Transverse colon (tissue), 4 donors: ENCODE data around the gene NRP1. TPM values are rescaled to one million over a fixed set of nuclear protein-coding genes. Genes with fewer than 3 reads are reported as not detected.

Source experiments
- DNase-seq: peaks from one replicate; pipeline ENCODE4 v3.0.0-alpha.2; 2019
- H3K27ac ChIP-seq, 4 donors: fragments of 200-600 bp; sonication (generic); 2 replicates each; pipeline ENCODE4 v1.5.1; 2016 to 2018; ENCODE audit warnings: inconsistent platforms in 4 of 4
- H3K27me3 ChIP-seq: fragments of 200-600 bp; sonication (generic); 2 replicates; pipeline ENCODE4 v1.5.1; 2017; ENCODE audit warnings: inconsistent platforms
- H3K36me3 ChIP-seq, 4 donors: fragments of 200-600 bp; sonication (generic); 2 replicates each; pipeline ENCODE4 v1.5.1; 2017 to 2019; ENCODE audit warnings: inconsistent platforms in 4 of 4
- H3K4me1 ChIP-seq, 4 donors: fragments of 200-600 bp; sonication (generic); 2 replicates each; pipeline ENCODE4 v1.5.1; 2017 to 2020; ENCODE audit warnings: inconsistent platforms in 4 of 4
- H3K4me3 ChIP-seq, 4 donors: fragments of 200-600 bp; sonication (generic); 1 replicate in 1 of 4; 2 replicates in 3 of 4; pipeline versions ENCODE4 v1.5.1 to v1.6.1; 2017 to 2019; ENCODE audit warnings: inconsistent platforms in 4 of 4
- H3K9me3 ChIP-seq, 2 donors: fragments of 200-600 bp; sonication (generic); 2 replicates each; pipeline ENCODE4 v1.5.1; 2017 to 2019; ENCODE audit warnings: inconsistent platforms in 2 of 2
- CTCF ChIP-seq, 5 experiments: fragments of 200-600 bp in 3 of 5; fragments of 450-650 bp in 2 of 5; sonication (generic) in 3 of 5; IDR thresholded peaks; 1 replicate in 2 of 5; 2 replicates in 3 of 5; pipeline ENCODE4 v1.5.1; 2016 to 2017; ENCODE audit warnings: antibody characterized with exemption in 5 of 5, inconsistent platforms in 3 of 5, mild to moderate bottlenecking in 2 of 5, moderate library complexity in 1 of 5
- EP300 ChIP-seq: sonication (generic); formaldehyde crosslinking; IDR thresholded peaks from one replicate; pipeline ENCODE4 v1.6.1; 2017; ENCODE audit warnings: antibody characterized with exemption, low read depth
- POLR2A ChIP-seq: fragments of 450-650 bp; IDR thresholded peaks from one replicate; pipeline ENCODE4 v1.6.1; 2016; ENCODE audit warnings: antibody characterized with exemption, mild to moderate bottlenecking, moderate library complexity
- POLR2AphosphoS5 ChIP-seq, 3 donors: sonication (generic); formaldehyde crosslinking; IDR thresholded peaks; one replicate each; pipeline ENCODE4 v1.6.1; 2016; ENCODE audit warnings: antibody characterized with exemption in 3 of 3
- WGBS, 2 donors: methylation state at CpG; one replicate each; pipeline ENCODE4 v1.1.5; 2018; ENCODE audit warnings: low coverage in 1 of 2; 5-methylcytosine and 5-hydroxymethylcytosine counted together
- in situ Hi-C, 4 donors: fragments of 200-750 bp; cut with MboI; loops; one replicate each; pipeline versions ENCODE4 v1.15.0 to v1.15.1; 2017; ENCODE audit warnings: low sequenced_read_pairs in 3 of 4, low pct_ligation_motif_present in 1 of 4, low pct_unique_long_range_greater_than_20kb in 1 of 4
- intact Hi-C: fragments of 100-400 bp; cut with DNase I; formaldehyde crosslinking; loops from one replicate; pipeline ENCODE4 v1.15.1; 2023; ENCODE audit warnings: low total_unique reads
- total RNA-seq, 4 donors: library from RNA; depleted of rRNA; stranded (reverse); fragments of >200 nt; gene quantifications; one replicate each; pipeline ENCODE4 v1.1.0, GENCODE V29; 2016

Gene NRP1
- total RNA-seq, 4 donors from 2014 or later, result 14.1 to 35.5 (median 19.5) TPM

- H3K27ac ChIP-seq, result no peak overlapping the region
- 52 to 58% methylated on average over 3 of the region's 3 CpGs for WGBS, 2 donors
- in situ Hi-C loops (loop anchor here in 3 of 4 donors (25.0 kb wide), 1 partner anchor 1459 kb away; no protein-coding TSS in a partner anchor), intact Hi-C loops (no loop called here)
- DNase-seq, result no peak
- H3K27me3 ChIP-seq, result no peaks in the 10 kb centered on the region
- H3K4me3 ChIP-seq, result no peak overlapping the region
- H3K4me1 ChIP-seq, result no peaks in the 10 kb centered on the region
- H3K9me3 ChIP-seq, result no peaks in the 10 kb centered on the region
- TF ChIP-seq POLR2AphosphoS5 (IDR thresholded peaks at IDR 0.05) (no peak), CTCF (IDR thresholded peaks at IDR 0.05) (no peak), POLR2A (no peak)
- H3K36me3 ChIP-seq, result no peaks in the 10 kb centered on the region
These were observed 156.3 kb downstream of the NRP1 start for GRCh38 chr10:33178026-33178755.

DNA sequence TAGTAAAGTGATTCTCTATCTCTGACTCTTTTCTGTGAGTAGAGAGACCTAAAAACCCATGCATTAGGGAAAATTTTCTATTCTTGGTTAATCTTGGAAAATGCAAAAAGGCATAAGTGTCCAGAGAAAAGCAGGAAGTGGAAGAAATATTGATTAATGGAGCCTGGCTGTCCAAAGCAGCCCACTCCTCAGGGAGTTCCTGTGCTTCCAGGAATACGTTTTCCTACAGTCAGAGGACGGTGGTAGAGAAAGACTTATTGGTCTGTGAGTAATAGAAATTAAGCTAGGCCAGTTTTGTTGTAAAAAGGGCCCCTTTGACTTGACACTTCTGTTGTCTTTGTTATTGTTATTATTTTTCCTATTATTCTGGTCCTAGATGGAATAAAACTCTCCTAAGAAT is 157.8 kb downstream of the NRP1 start:
- in situ Hi-C loops, result loop anchor here in 3 of 4 donors (25.0 kb wide), 1 partner anchor 1461 kb away; no protein-coding TSS in a partner anchor
- Histone ChIP-seq H3K27me3 (no peaks in the 10 kb centered on the region), H3K27ac (no peak overlapping the region), H3K36me3 (no peaks in the 10 kb centered on the region), H3K9me3 (no peaks in the 10 kb centered on the region), H3K4me1 (no peaks in the 10 kb centered on the region), H3K4me3 (no peak overlapping the region)
- intact Hi-C loops, result no loop called here
- no peak for TF ChIP-seq POLR2AphosphoS5 (IDR thresholded peaks at IDR 0.05)
- no peak for TF ChIP-seq POLR2A
- TF ChIP-seq CTCF (IDR thresholded peaks at IDR 0.05), result no peak
- no peak for TF ChIP-seq EP300
- no peak for DNase-seq
- 74 to 82% methylated on average over 2 of the region's 2 CpGs for WGBS, 2 donors

GRCh38 chr10:33174674-33175434 is 159.6 kb downstream of the NRP1 start:
- intact Hi-C loops, result no loop called here
- H3K4me3 ChIP-seq, result no peak overlapping the region
- in situ Hi-C loops, result loop anchor here in 3 of 4 donors (25.0 kb wide), 2 partner anchors 388 to 1462 kb away; no protein-coding TSS in a partner anchor

More at GRCh38 chr10:33174674-33175434, 159.6 kb downstream of the NRP1 start:
- 75 to 80% methylated on average over 3 to 5 of the region's 5 CpGs for WGBS, 2 donors
- DNase-seq, result no peak
- Histone ChIP-seq H3K4me1 (no peaks in the 10 kb centered on the region), H3K27me3 (no peaks in the 10 kb centered on the region), H3K9me3 (no peaks in the 10 kb centered on the region), H3K27ac (no peak overlapping the region), H3K36me3 (no peaks in the 10 kb centered on the region)
- TF ChIP-seq POLR2AphosphoS5 (IDR thresholded peaks at IDR 0.05), result no peak
- TF ChIP-seq POLR2A, result no peak
- no peak for TF ChIP-seq CTCF (IDR thresholded peaks at IDR 0.05)
- no peak for TF ChIP-seq EP300
